ENCODE data around the gene SPECC1L.
"Not testable (repeated sequence)": the region's sequence is repeated elsewhere in the genome, so short reads cannot be mapped to it uniquely, and the experiment has no call there.

The SPECC1L gene

GRCh38 chr22:24240381-24240780 is 30.2 kb upstream of the SPECC1L start:
- Histone ChIP-seq H4K20me1 (ENCODE audit: insufficient read depth, low read length) (no peaks in the 10 kb centered on the region; the same call in none of the 2 replicates), H3K36me3 (ENCODE audit: insufficient read depth, low read length) (no peaks in the 10 kb centered on the region), H3K27ac (ENCODE audit: low read length) (no peak overlapping the region), H3K9ac (ENCODE audit: low read depth, low read length) (no peak overlapping the region), H2AFZ (ENCODE audit: low read depth, low read length) (no peak overlapping the region), H3K27me3 (ENCODE audit: insufficient read depth, low read length, poor library complexity) (no peaks in the 10 kb centered on the region), H3K4me3 (ENCODE audit: low read depth in 1 of 2, low read length in 2 of 2) (no peak overlapping the region), H3K4me2 (ENCODE audit: insufficient read depth, low read length) (no peak overlapping the region), H3K79me2 (ENCODE audit: insufficient read depth, low read length) (no peaks in the 10 kb centered on the region), H3K9me3 (ENCODE audit: insufficient read depth, low read length, severe bottlenecking) (no peaks in the 10 kb centered on the region), H3K4me1 (ENCODE audit: insufficient read depth, low read length) (peaks cover 24% of the 10 kb centered on the region)
- DNase-seq: no peak
- TF ChIP-seq CTCF (IDR thresholded peaks at IDR 0.05; ENCODE audit: borderline replicate concordance, extremely low read depth, low read length, poor library complexity, severe bottlenecking) (no peak), EZH2 (IDR thresholded peaks at IDR 0.05; ENCODE audit: borderline replicate concordance, low read depth, low read length, severe bottlenecking) (no peak)
- ATAC-seq (ENCODE audit: insufficient read depth, low read depth): no peak

GRCh38 chr22:24240985-24241692 is 29.5 kb upstream of the SPECC1L start:
- peaks cover 24% of the 10 kb centered on the region for H3K4me1 ChIP-seq (ENCODE audit: insufficient read depth, low read length)
- DNase-seq; ATAC-seq (ENCODE audit: insufficient read depth, low read depth); H4K20me1 ChIP-seq (ENCODE audit: insufficient read depth, low read length); H3K27me3 ChIP-seq (ENCODE audit: insufficient read depth, low read length, poor library complexity); H3K79me2 ChIP-seq (ENCODE audit: insufficient read depth, low read length); H3K36me3 ChIP-seq (ENCODE audit: insufficient read depth, low read length); H3K4me3 ChIP-seq (ENCODE audit: low read depth in 1 of 2, low read length in 2 of 2); H2AFZ ChIP-seq (ENCODE audit: low read depth, low read length); H3K9me3 ChIP-seq (ENCODE audit: insufficient read depth, low read length, severe bottlenecking); H3K9ac ChIP-seq (ENCODE audit: low read depth, low read length); H3K4me2 ChIP-seq (ENCODE audit: insufficient read depth, low read length); H3K27ac ChIP-seq (ENCODE audit: low read length): not testable (repeated sequence)

- Histone ChIP-seq H3K4me1 (ENCODE audit: insufficient read depth, low read length) (peaks cover 24% of the 10 kb centered on the region), H3K9ac (ENCODE audit: low read depth, low read length) (0 out of 2 replicates have a peak overlapping the region, but pooled peaks have one; percentile 17), H3K27ac (ENCODE audit: low read length) (peak overlapping the region; percentile 38), H3K4me2 (ENCODE audit: insufficient read depth, low read length) (peak overlapping the region; percentile 64), H3K4me3 (ENCODE audit: low read depth in 1 of 2, low read length in 2 of 2) (peak overlapping the region in 1 of 2 experiments; percentile 47; a peak in 2 of 4 replicates)
- not testable (repeated sequence) for H4K20me1 ChIP-seq (ENCODE audit: insufficient read depth, low read length); H3K27me3 ChIP-seq (ENCODE audit: insufficient read depth, low read length, poor library complexity); H3K79me2 ChIP-seq (ENCODE audit: insufficient read depth, low read length); H3K9me3 ChIP-seq (ENCODE audit: insufficient read depth, low read length, severe bottlenecking); H2AFZ ChIP-seq (ENCODE audit: low read depth, low read length); H3K36me3 ChIP-seq (ENCODE audit: insufficient read depth, low read length)
- ATAC-seq (ENCODE audit: insufficient read depth, low read depth) (0 out of 3 replicates have a peak, but pooled peaks have one; percentile 25), DNase-seq (peak; percentile 18)
Measured at GRCh38 chr22:24243417-24243816, 27.2 kb upstream of the SPECC1L start.

GRCh38 chr22:24244144-24244787 is 26.4 kb upstream of the SPECC1L start:
- Histone ChIP-seq H3K79me2 (ENCODE audit: insufficient read depth, low read length) (no peaks in the 10 kb centered on the region), H3K9me3 (ENCODE audit: insufficient read depth, low read length, severe bottlenecking) (no peaks in the 10 kb centered on the region), H3K4me1 (ENCODE audit: insufficient read depth, low read length) (peaks cover 24% of the 10 kb centered on the region), H3K9ac (ENCODE audit: low read depth, low read length) (no peak overlapping the region), H3K27me3 (ENCODE audit: insufficient read depth, low read length, poor library complexity) (no peaks in the 10 kb centered on the region), H4K20me1 (ENCODE audit: insufficient read depth, low read length) (no peaks in the 10 kb centered on the region; the same call in none of the 2 replicates), H3K36me3 (ENCODE audit: insufficient read depth, low read length) (no peaks in the 10 kb centered on the region), H3K27ac (ENCODE audit: low read length) (no peak overlapping the region), H2AFZ (ENCODE audit: low read depth, low read length) (no peak overlapping the region), H3K4me3 (ENCODE audit: low read depth in 1 of 2, low read length in 2 of 2) (no peak overlapping the region), H3K4me2 (ENCODE audit: insufficient read depth, low read length) (no peak overlapping the region)
- no peak for ATAC-seq (ENCODE audit: insufficient read depth, low read depth)
- no peak for TF ChIP-seq EZH2 (IDR thresholded peaks at IDR 0.05; ENCODE audit: borderline replicate concordance, low read depth, low read length, severe bottlenecking)
- TF ChIP-seq CTCF (IDR thresholded peaks at IDR 0.05; ENCODE audit: borderline replicate concordance, extremely low read depth, low read length, poor library complexity, severe bottlenecking): no peak
- DNase-seq: peak; percentile 14

- H3K36me3 ChIP-seq (ENCODE audit: insufficient read depth, low read length); H4K20me1 ChIP-seq (ENCODE audit: insufficient read depth, low read length); H3K27ac ChIP-seq (ENCODE audit: low read length); H3K4me2 ChIP-seq (ENCODE audit: insufficient read depth, low read length); H3K27me3 ChIP-seq (ENCODE audit: insufficient read depth, low read length, poor library complexity); H3K79me2 ChIP-seq (ENCODE audit: insufficient read depth, low read length); H3K9ac ChIP-seq (ENCODE audit: low read depth, low read length); ATAC-seq (ENCODE audit: insufficient read depth, low read depth); H3K4me3 ChIP-seq (ENCODE audit: low read depth in 1 of 2, low read length in 2 of 2); H3K9me3 ChIP-seq (ENCODE audit: insufficient read depth, low read length, severe bottlenecking); DNase-seq; H2AFZ ChIP-seq (ENCODE audit: low read depth, low read length): not testable (repeated sequence)
- peaks cover 24% of the 10 kb centered on the region for H3K4me1 ChIP-seq (ENCODE audit: insufficient read depth, low read length)
Measured at GRCh38 chr22:24245030-24245431, 25.6 kb upstream of the SPECC1L start, which contains the start of gene GGT5. Gene GGT5, minus strand, starts transcription at chr22:24245082. Its CDS starts 357 bp downstream, at chr22:24244725.

GRCh38 chr22:24245584-24246561 is 24.8 kb upstream of the SPECC1L start:
- not testable (repeated sequence) for H3K27ac ChIP-seq (ENCODE audit: low read length); H3K4me2 ChIP-seq (ENCODE audit: insufficient read depth, low read length); H3K4me3 ChIP-seq (ENCODE audit: low read depth in 1 of 2, low read length in 2 of 2); H3K27me3 ChIP-seq (ENCODE audit: insufficient read depth, low read length, poor library complexity); H3K36me3 ChIP-seq (ENCODE audit: insufficient read depth, low read length); H3K9ac ChIP-seq (ENCODE audit: low read depth, low read length); H3K79me2 ChIP-seq (ENCODE audit: insufficient read depth, low read length); H2AFZ ChIP-seq (ENCODE audit: low read depth, low read length); H4K20me1 ChIP-seq (ENCODE audit: insufficient read depth, low read length); DNase-seq; H3K9me3 ChIP-seq (ENCODE audit: insufficient read depth, low read length, severe bottlenecking); ATAC-seq (ENCODE audit: insufficient read depth, low read depth)
- peaks cover 24% of the 10 kb centered on the region for H3K4me1 ChIP-seq (ENCODE audit: insufficient read depth, low read length)
